Loucy (cell line): ENCODE results near the gene FAT1.
A peak's percentile ranks its signal among the peaks of the same experiment; 100 is the strongest.

Source experiments
- H2AFZ ChIP-seq: fragments of 200-600 bp; sonication (generic); 2 replicates; pipeline ENCODE4 v1.6.0; 2016; ENCODE audit warnings: antibody characterized with exemption, mild to moderate bottlenecking, low read length, moderate library complexity
- H3F3A ChIP-seq: fragments of 200-600 bp; 2 replicates; pipeline ENCODE4 v1.6.0; 2016; ENCODE audit warnings: antibody characterized with exemption, low read depth, mild to moderate bottlenecking
- H3K27me3 ChIP-seq: fragments of 200-600 bp; sonication (generic); 2 replicates; pipeline ENCODE4 v1.6.1; 2014; ENCODE audit warnings: low read length, mild to moderate bottlenecking; ENCODE audit not compliant: insufficient read depth, poor library complexity, severe bottlenecking
- H3K36me3 ChIP-seq: fragments of 200-600 bp; sonication (generic); 2 replicates; pipeline ENCODE4 v1.6.1; 2016; ENCODE audit warnings: low read length; ENCODE audit not compliant: insufficient read depth
- H3K4me1 ChIP-seq: fragments of 200-600 bp; sonication (generic); 2 replicates; pipeline ENCODE4 v1.5.1; 2014; ENCODE audit warnings: low read length, mild to moderate bottlenecking; ENCODE audit not compliant: insufficient read depth, poor library complexity, severe bottlenecking
- H3K4me2 ChIP-seq: fragments of 200-600 bp; sonication (generic); 2 replicates; pipeline ENCODE4 v1.6.0; 2014; ENCODE audit warnings: antibody characterized with exemption, low read length, low read depth, mild to moderate bottlenecking; ENCODE audit not compliant: poor library complexity, severe bottlenecking
- H3K4me3 ChIP-seq: fragments of 200-600 bp; sonication (generic); 2 replicates; pipeline ENCODE4 v1.5.1; 2014; ENCODE audit warnings: low read length, mild to moderate bottlenecking, mixed read lengths; ENCODE audit not compliant: poor library complexity, severe bottlenecking
- H3K79me2 ChIP-seq: fragments of 200-600 bp; sonication (generic); 2 replicates; pipeline ENCODE4 v1.6.1; 2014; ENCODE audit warnings: low read length; ENCODE audit not compliant: insufficient read depth
- H3K9ac ChIP-seq: fragments of 200-600 bp; sonication (generic); 2 replicates; pipeline ENCODE4 v1.6.0; 2014; ENCODE audit warnings: mild to moderate bottlenecking, low read depth, low read length, moderate library complexity; ENCODE audit not compliant: poor library complexity, severe bottlenecking
- H3K9me2 ChIP-seq: fragments of 200-600 bp; sonication (generic); replicated peaks from 2 replicates; pipeline ENCODE4 v1.6.1; 2016; ENCODE audit warnings: low read depth, low read length, mixed read lengths
- H3K9me3 ChIP-seq: fragments of 200-600 bp; sonication (generic); 2 replicates; pipeline ENCODE4 v1.6.1; 2014; ENCODE audit warnings: mild to moderate bottlenecking, antibody characterized with exemption, low read length, low read depth; ENCODE audit not compliant: insufficient read depth
- H4K20me1 ChIP-seq: fragments of 200-600 bp; sonication (generic); 2 replicates; pipeline ENCODE4 v1.6.0; 2014; ENCODE audit warnings: antibody characterized with exemption, low read length, mild to moderate bottlenecking; ENCODE audit not compliant: insufficient read depth, poor library complexity, severe bottlenecking
- CTCF ChIP-seq: fragments of 200-600 bp; sonication (generic); conservative IDR thresholded peaks from 2 replicates; pipeline ENCODE4 v1.5.1; 2014; ENCODE audit warnings: mild to moderate bottlenecking, antibody characterized with exemption, low read length
- EZH2phosphoT487 ChIP-seq: fragments of 200-600 bp; IDR thresholded peaks from 2 replicates; pipeline ENCODE4 v1.6.1; 2018; ENCODE audit warnings: antibody characterized with exemption, mild to moderate bottlenecking, moderate library complexity, borderline replicate concordance

The FAT1 gene

GRCh38 chr4:186596346-186596745 is 127.3 kb downstream of the FAT1 start:
- no peaks in the 10 kb centered on the region for H4K20me1 ChIP-seq
- H3K79me2 ChIP-seq, result no peaks in the 10 kb centered on the region
- H3K9me3 ChIP-seq, result no peaks in the 10 kb centered on the region
- TF ChIP-seq CTCF, result no peak
- TF ChIP-seq EZH2phosphoT487, result no peak
- peaks cover 20% of the 10 kb centered on the region for H3K4me1 ChIP-seq
- no peak overlapping the region for H3K4me3 ChIP-seq
- no peaks in the 10 kb centered on the region for H3K36me3 ChIP-seq
- H3K4me2 ChIP-seq, result no peak overlapping the region
- H3K9ac ChIP-seq, result no peak overlapping the region
- no peaks in the 10 kb centered on the region for H3K27me3 ChIP-seq
- no peaks in the 10 kb centered on the region for H3K9me2 ChIP-seq
- no peak overlapping the region for H2AFZ ChIP-seq
- no peaks in the 10 kb centered on the region for H3F3A ChIP-seq

GRCh38 chr4:186593587-186593973 is 130.1 kb downstream of the FAT1 start:
- Histone ChIP-seq H3K79me2 (no peaks in the 10 kb centered on the region), H3K9me2 (no peaks in the 10 kb centered on the region), H3K27me3 (no peaks in the 10 kb centered on the region), H3K36me3 (no peaks in the 10 kb centered on the region), H3K9ac (no peak overlapping the region), H2AFZ (no peak overlapping the region), H3K4me3 (no peak overlapping the region), H3K9me3 (no peaks in the 10 kb centered on the region), H3F3A (no peaks in the 10 kb centered on the region), H4K20me1 (no peaks in the 10 kb centered on the region), H3K4me2 (no peak overlapping the region), H3K4me1 (peaks cover 32% of the 10 kb centered on the region)
- TF ChIP-seq CTCF, result no peak
- no peak for TF ChIP-seq EZH2phosphoT487

- Histone ChIP-seq H3K79me2 (no peaks in the 10 kb centered on the region), H3K9ac (peak overlapping the region; percentile 31), H3K4me2 (peak overlapping the region; percentile 8), H3K4me1 (peaks cover 32% of the 10 kb centered on the region), H3K27me3 (no peaks in the 10 kb centered on the region), H3F3A (no peaks in the 10 kb centered on the region), H3K9me3 (no peaks in the 10 kb centered on the region), H4K20me1 (no peaks in the 10 kb centered on the region), H3K36me3 (no peaks in the 10 kb centered on the region), H2AFZ (no peak overlapping the region), H3K4me3 (peak overlapping the region; percentile 22), H3K9me2 (no peaks in the 10 kb centered on the region)
- TF ChIP-seq CTCF (no peak), EZH2phosphoT487 (no peak)
Measured at GRCh38 chr4:186592966-186593586, 130.6 kb downstream of the FAT1 start.
